ENCODE results near the gene CDKN2AIP.
"Not testable (repeated sequence)": the region's sequence is repeated elsewhere in the genome, so short reads cannot be mapped to it uniquely, and the experiment has no call there.

Gene CDKN2AIP

DNA sequence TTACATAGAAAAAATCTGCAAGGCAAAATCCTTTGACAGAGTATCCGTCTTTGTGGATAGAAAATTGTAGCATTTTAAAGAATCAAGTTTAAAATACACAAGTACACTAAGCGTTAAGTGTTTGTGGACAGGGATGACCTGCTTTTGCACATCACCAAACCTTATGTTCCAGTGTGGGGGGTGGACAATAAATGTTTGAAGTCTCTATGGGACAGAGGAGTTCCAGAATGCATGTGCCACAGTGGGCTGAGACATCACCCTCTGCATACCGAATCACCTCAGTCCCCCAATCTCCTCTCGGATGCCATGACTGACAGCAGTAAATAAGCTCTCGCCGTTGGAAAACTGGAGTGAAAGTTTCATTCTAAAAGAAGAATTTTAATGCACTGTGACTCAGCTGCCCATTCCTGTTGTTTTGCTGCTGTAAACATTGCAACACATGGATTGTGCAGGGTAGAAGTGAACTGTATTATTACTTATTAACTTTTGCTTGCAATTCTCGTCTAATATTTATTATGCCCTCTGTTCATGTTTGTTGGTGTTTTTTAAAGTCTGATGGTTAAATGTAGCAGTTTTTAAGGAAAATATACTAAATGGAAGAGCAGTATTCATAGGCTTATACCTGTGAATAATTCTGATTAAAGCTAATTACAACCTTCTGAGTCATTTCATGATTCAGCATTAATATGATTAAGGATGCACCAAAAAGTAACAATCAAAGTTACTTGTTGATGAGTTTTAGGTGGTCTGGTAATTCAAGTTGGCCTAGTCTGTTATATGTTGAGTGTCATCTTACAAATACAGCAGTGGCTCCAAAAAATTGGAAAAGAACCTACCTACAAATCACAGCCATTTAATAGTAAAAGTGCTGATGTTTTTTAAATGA lies 24.0 kb downstream of the CDKN2AIP start:
- no peak for TF ChIP-seq CTCF (IDR thresholded peaks at IDR 0.05; ENCODE audit: extremely low read depth, missing control alignments)
- no peak for DNase-seq (ENCODE audit: low spot score)

- no peak for DNase-seq (ENCODE audit: low spot score)
- no peak for TF ChIP-seq CTCF (IDR thresholded peaks at IDR 0.05; ENCODE audit: extremely low read depth, missing control alignments)
These were observed 24.8 kb downstream of the CDKN2AIP start for GRCh38 chr4:183469285-183469684.

- no peak for TF ChIP-seq CTCF (IDR thresholded peaks at IDR 0.05; ENCODE audit: extremely low read depth, missing control alignments)
- DNase-seq (ENCODE audit: low spot score), result no peak
These were observed 25.5 kb downstream of the CDKN2AIP start for GRCh38 chr4:183469936-183470335.

- no peak for DNase-seq (ENCODE audit: low spot score)
- no peak for TF ChIP-seq CTCF (IDR thresholded peaks at IDR 0.05; ENCODE audit: extremely low read depth, missing control alignments)
These were observed 26.4 kb downstream of the CDKN2AIP start for GRCh38 chr4:183470821-183471220.

DNA sequence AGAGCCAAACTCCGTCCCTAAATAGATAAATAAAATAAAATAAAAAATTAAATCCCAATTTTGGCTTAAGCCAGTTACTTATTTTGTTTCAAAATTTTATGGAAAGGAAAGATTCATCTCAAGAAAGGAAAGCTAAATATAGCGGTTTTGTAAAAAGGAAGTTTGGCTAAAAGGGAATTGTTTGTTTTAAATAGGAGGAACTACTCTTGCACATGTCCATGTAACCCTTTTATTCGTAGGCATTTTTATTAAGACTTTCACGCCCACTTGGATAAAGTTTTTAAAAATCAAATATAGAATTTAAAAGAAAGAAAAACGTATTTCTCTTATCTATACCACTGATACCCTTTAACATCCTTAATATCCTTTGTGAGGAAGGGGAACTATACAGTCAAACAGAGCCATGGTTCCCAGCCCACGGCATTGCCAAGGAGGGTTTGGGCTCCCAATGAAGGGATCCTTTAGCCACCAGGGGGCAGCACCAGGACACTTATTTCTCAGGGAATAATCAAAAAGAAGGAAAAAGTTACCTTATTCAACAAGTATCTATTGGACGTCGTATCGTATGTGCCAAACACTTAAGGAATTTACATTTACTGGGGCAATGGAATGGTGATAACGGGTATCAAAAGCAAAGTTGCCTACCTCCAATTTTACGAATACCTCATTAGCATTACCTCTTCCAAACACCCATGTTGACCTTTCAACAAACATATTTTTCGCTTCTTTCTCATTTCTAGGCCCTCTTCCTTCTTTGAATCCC lies 27.7 kb downstream of the CDKN2AIP start:
- DNase-seq (ENCODE audit: low spot score), result peak; percentile 78
- peak; percentile 80 for TF ChIP-seq CTCF (IDR thresholded peaks at IDR 0.05; ENCODE audit: extremely low read depth, missing control alignments)

- no peak for DNase-seq (ENCODE audit: low spot score)
- TF ChIP-seq CTCF (IDR thresholded peaks at IDR 0.05; ENCODE audit: extremely low read depth, missing control alignments), result no peak
These were observed 33.7 kb downstream of the CDKN2AIP start for GRCh38 chr4:183478123-183478522.

DNA sequence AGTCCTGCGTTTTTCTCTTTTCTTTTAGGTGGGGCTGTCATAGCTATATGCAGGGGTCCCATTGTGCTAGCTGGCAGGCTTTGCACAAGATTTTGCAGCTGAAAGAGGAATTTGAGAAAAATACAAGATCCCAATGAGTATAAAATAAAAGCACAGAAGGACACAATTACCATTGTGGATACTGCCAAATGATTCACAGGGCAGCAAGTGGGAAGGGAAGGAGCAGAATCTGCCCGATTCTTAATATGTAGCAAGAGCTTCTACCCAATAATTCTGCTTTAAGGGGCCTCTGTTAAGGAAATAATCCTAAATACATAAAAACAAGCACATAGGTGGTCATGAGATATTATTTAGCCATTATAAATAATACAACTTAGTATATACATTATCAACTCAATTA lies 34.5 kb downstream of the CDKN2AIP start:
- no peak for DNase-seq (ENCODE audit: low spot score)
- TF ChIP-seq CTCF (IDR thresholded peaks at IDR 0.05; ENCODE audit: extremely low read depth, missing control alignments), result no peak

GRCh38 chr4:183482515-183483095 lies 38.2 kb downstream of the CDKN2AIP start:
- not testable (repeated sequence) for DNase-seq (ENCODE audit: low spot score)
